ENCODE results near the gene CNTNAP2. TPM values are rescaled to one million over a fixed set of nuclear protein-coding genes. Genes with fewer than 3 reads are reported as not detected.

The CNTNAP2 gene
- polyA plus RNA-seq, 4 donors, result 22.5 to 28.4 (median 26.7) TPM

DNA sequence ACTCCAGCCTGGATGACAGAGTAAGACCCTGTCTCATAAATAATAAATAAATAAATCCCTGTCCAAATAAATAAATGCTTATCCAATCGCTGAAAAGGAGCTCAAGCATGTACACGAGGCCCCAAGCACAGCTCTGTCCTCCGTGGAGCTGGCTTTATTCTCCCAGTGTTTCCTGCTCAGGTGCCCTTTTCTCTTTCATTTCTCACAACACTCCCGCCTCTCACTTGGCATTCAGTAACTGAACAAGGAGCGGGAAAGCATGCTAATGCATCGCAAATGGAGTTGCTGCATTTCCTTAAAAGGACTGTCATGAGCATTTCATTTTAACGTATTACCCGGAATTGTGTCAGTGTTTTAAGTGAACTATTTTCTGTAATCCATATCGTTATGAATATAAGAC is 2263.1 kb downstream of the CNTNAP2 start:
- DNase-seq (ENCODE audit: low read depth in 4 of 4, low spot score in 3 of 4), result no peak

DNA sequence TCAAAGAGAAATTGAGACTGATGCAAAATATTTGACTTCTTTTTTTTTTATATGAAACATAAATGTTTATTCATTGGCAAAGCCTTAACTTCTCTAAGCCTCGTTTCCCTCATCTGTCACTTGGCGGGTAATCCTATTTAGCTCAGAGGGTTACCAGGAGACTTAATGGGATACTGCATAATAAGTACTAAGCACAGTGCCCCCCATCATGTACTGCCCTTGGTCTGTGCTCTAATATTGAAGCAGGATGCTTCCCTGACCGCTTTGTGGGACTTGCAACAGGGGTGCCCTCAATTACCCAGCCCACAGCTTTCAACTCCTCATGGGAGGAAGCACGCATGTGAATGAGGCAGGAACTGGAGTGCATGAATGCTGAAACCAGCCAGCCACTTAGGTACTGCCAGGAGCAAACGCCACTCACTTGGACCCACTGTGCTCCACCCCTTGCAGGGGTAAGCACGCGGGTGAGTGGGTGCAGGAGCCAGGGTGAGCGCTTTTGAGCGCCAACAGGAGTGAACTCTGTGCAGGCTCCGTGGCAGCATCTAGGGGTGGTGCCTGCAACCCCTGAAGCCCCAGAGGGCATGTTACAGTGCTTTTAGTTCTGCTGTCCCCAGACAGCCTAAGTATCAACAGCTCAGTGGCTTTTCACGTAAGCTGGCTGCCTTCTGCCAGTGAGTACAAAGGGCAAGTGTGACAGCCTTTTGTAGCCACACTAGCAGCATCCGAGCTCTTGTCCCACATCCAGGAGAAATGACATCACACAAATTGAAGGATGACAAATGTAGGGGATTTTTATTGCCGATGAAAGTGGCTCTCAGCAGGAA is 2264.2 kb downstream of the CNTNAP2 start:
- no peak for DNase-seq (ENCODE audit: low read depth in 4 of 4, low spot score in 3 of 4)

DNA sequence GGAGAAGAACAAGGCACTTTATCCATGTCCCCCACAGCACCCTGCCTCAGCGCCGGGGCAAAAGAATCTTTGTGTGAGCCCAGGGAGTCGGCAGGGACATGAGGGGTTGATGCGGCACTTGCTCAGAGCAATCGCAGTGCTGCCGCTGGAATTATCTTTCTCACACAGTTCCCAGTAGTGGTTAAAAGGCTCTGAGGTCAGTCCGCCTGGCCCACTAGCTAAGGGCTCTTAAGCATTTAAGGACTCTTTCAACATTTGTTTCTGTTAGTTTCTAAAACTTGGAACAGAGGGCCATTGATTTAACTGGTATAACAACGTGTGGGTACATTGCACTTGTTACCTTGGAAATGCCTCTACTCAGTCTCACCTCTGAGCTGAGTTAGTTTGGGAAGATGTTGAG is 2266.0 kb downstream of the CNTNAP2 start:
- no peak for DNase-seq (ENCODE audit: low read depth in 4 of 4, low spot score in 3 of 4)

- no peak for DNase-seq (ENCODE audit: low read depth in 4 of 4, low spot score in 3 of 4)
These were observed 2267.1 kb downstream of the CNTNAP2 start for GRCh38 chr7:148383651-148384050.

- DNase-seq (ENCODE audit: low read depth in 4 of 4, low spot score in 3 of 4), result no peak
These were observed 2268.5 kb downstream of the CNTNAP2 start for GRCh38 chr7:148385009-148385682.

DNA sequence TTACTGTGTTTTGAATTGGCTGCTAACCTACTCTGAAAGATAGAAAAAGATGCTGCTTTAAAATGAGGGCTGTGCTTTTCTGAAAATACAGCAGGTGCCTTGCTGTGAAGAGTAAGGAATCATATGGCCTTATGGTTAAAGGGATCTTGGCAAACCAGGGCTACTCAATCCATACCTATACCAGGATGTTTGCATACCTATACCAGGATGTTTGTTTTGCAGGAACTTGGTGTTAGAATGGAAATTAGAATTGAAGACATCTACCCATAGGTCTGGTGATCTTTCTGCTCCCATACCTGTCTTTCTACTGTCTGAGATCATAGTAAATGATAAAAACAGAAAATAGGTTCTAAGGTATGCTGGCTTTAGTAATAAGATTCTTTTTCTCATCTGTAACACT is 2273.8 kb downstream of the CNTNAP2 start:
- DNase-seq (ENCODE audit: low read depth in 4 of 4, low spot score in 3 of 4), result no peak

DNA sequence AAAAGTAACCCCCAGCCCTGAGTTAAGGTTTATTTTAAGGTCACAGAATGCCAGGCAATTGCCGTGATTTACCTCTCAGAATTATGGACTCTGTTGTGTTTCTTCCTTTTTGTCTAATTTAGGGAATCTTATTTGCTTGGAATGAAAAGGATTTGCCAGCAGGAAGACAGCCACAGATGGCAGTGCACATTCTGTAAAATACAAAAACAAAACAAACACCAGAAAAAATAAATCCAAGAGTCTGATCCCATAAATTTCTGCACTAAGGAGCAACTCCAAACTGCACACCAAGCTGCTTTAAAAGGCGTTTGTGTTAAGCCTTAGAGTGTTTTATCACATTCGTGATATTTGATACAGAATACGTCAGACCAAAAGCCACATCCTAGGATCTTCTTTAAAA is 2275.0 kb downstream of the CNTNAP2 start:
- peak in 1 of 4 donors; percentile 15 for DNase-seq (ENCODE audit: low read depth in 4 of 4, low spot score in 3 of 4)

DNA sequence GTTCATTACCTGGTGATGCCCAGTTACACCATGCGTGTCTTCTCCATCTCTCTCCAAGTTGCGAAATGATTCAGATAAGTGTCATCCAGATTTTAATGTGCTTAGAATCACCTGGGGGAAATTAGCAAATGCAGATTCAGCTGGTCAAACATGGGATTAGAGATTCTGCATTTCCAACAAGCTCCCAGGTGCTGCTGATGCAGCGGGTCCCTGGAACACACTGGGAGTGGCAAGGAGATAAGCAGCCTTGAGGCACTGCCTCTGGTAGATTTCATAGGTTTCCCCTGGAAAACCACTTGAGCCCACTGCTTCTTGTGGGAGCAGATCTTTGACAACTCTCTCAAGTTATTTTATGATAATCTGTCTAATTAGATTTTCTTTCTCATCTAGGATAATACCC is 2278.0 kb downstream of the CNTNAP2 start:
- DNase-seq (ENCODE audit: low read depth in 4 of 4, low spot score in 3 of 4), result no peak

DNA sequence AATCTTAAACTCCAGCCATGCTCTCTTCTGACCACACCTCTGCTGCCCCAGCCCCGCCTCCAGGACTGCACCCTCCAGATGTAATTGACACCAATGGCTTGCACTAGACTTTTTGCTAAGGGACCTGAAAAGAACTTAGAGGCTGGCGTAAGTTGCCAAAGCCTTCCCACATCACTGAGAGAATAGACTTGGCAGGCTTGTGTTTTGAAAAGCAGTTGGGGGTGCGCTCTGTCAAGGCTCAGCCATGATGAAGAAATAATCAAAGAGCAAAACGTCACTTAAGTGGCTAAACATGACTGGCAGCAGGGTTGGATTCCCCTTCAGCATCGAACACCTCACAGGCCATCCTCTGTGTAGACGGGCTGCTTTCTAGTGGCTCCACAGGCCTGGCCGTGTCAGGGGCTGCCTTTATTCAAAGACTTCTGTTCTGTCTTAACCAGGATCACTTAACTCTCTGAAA is 2278.8 kb downstream of the CNTNAP2 start:
- DNase-seq (ENCODE audit: low read depth in 4 of 4, low spot score in 3 of 4), result no peak

GRCh38 chr7:148395990-148396716 is 2279.6 kb downstream of the CNTNAP2 start:
- no peak for DNase-seq (ENCODE audit: low read depth in 4 of 4, low spot score in 3 of 4)

DNA sequence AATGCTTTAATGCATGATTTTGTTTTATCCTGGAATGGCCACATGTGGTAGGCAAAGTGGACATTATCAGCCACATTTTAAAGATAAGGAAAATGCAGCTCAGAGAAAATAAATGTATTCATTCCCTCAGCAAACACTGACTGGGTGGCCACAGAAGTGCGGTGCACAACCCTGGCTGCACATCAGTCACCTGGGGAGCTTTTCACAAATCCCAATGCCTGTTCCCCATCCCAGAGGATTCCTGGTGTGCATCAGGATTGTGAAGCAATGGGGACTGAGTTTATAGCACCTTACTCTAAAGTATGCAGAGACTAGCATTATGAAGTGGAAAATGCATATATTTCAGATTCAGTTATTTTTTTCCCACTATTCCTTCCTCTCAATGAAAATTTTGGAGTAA is 2280.5 kb downstream of the CNTNAP2 start:
- no peak for DNase-seq (ENCODE audit: low read depth in 4 of 4, low spot score in 3 of 4)

- DNase-seq (ENCODE audit: low read depth in 4 of 4, low spot score in 3 of 4), result no peak
These were observed 2280.9 kb downstream of the CNTNAP2 start for GRCh38 chr7:148397551-148397950.

DNA sequence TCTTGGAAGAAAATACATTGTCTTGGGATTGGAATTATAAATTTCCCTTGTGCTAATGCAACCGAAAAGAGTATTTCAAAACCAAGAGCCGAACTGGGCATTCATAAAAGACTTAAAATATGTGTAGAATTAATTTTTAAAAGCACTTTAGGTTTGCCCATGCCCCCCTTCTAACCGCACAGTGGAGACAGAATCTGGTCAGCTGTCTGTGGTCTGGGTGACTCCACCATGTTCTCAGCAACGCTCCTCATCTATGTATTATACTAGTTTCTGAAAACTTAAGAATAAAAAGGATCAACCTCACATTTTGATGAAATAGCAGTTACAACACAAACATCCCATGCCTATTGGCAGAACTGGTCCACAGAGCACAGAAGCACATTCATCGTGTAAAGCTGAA is 2281.4 kb downstream of the CNTNAP2 start:
- no peak for DNase-seq (ENCODE audit: low read depth in 4 of 4, low spot score in 3 of 4)

GRCh38 chr7:148398844-148399365 is 2282.3 kb downstream of the CNTNAP2 start:
- no peak for DNase-seq (ENCODE audit: low read depth in 4 of 4, low spot score in 3 of 4)

DNA sequence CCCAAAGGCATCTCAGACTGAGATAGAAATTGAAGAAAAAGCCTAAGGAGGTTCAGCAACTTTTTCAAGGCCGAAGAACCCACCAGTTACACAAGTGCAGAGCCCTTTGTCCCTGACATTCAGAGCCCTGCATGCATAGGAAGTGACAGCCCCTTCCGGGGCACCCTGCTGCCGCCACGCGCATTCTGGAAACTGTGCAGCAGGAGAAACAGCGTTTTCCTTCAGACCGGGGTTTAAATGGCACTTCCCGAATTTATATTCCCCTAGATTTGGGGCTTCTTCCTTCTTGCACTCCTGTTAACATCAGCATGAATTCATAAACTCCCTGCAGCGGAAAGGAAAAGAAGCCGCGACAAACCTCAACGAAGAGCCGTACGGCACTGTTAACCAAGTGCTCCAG is 2283.5 kb downstream of the CNTNAP2 start:
- no peak for DNase-seq (ENCODE audit: low read depth in 4 of 4, low spot score in 3 of 4)

DNA sequence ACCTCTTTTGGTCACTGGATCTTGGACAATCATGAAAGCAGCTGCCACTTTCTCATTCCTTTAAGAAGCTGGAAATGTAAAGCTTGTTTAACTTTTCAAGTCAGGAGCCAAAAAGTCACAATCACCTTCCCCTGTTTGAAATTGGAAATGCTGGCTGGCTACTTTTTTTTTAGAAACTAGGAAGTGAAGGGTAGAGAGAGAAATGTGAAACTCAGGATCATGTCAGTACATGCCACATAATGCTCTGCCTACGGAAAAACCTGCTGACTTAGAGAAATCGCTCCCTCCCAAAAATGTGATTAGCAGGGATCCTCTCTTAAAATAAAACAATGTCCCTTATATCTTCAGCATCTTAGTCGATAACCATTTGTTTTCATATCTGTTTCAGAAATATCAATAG is 2285.6 kb downstream of the CNTNAP2 start:
- DNase-seq (ENCODE audit: low read depth in 4 of 4, low spot score in 3 of 4), result no peak

DNA sequence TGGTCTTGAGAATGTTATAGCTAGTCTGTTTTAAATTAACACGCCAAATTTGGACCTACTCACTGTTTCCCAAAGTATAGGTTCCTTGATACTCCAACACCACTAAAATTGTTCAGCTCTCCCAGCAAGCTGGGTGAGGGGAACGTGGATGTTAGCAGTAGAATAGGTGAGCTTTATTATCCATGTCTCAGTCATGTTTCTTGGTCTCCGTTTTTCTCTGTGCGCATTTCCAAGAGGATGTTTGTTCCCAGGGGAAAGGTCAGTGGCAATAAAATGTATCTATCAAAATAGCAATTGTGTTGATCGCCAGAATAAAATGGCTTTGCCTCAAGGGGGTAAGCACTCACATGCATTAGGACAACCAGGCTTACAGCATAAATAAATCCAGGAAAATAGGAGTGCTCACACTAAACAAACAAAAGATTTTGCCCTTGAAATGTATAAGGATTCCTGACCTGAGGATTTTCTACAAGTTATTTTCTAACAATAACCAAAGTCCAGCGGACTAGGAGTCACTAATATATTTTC is 2286.9 kb downstream of the CNTNAP2 start:
- DNase-seq (ENCODE audit: low read depth in 4 of 4, low spot score in 3 of 4), result no peak

DNA sequence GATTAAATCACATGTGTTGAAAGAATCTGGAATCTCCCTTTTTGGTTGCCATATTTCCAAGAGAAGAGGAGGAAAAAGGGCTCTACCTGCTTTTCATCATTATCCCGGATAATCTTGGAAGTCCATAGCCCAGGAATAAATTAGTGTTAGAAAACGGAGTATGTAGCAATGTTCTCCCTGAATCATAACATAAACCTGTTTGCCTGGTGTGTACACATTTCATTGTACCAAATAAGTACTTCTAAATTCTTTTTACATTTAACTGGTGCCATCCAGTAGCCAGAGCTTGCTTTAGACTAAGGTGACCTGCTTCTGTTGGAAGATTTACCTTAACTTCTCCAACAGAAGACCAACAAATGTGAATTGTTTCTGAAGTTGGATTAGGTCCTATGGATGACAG is 2291.7 kb downstream of the CNTNAP2 start:
- DNase-seq (ENCODE audit: low read depth in 4 of 4, low spot score in 3 of 4), result no peak

- DNase-seq (ENCODE audit: low read depth in 4 of 4, low spot score in 3 of 4), result no peak
These were observed 2294.3 kb downstream of the CNTNAP2 start for GRCh38 chr7:148410905-148411304.

DNA sequence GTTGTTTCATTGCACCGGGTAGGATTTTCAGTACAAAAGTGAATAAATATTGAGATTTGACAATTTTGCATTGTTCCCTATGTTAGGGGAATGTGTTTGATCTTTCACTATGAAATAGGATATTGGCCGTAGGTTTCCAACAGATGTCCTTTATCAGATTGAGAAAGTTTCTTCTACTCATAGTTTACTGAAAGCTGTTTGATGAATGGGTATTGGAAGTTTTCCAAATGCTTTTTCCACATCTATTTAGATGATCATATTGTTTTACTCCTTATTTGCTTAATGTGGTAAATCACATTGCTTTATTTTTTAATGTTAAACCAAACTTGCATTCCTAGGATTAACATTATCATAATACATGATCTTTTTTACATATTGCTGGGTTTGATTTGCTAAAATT is 2296.1 kb downstream of the CNTNAP2 start:
- DNase-seq (ENCODE audit: low read depth in 4 of 4, low spot score in 3 of 4), result no peak

Measured in right renal pelvis (tissue), 4 donors.